ENCODE measurements around the gene SCUBE1. TPM values are rescaled to one million over a fixed set of nuclear protein-coding genes. Genes with fewer than 3 reads are reported as not detected.

Gene SCUBE1
- total RNA-seq, 1 donor from 2014 or later, result 0.14 TPM

DNA sequence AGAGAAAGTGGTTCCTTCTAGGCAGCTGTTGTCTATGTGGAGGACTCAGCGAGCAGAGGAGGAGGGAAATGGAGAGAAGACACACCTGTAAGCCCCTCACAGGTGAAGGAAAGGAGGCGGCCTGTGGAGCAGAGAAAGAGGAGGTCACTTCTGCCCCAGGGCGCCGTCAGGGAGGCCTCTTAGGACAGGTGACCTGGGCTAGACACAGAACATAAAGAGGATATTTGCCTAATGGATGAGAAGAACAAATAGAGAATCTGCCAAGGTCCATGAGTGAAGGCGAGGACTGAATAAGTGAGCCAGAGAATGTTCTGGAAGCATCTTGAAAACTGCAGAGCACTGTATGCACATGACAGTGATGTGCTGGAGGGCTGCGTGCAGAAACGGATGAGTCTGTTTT lies 2.2 kb upstream of the SCUBE1 start:
- no peak for DNase-seq
- Histone ChIP-seq H3K9me3 (replicated peaks) (no peaks in the 10 kb centered on the region), H3K36me3 (no peaks in the 10 kb centered on the region), H3K27me3 (ENCODE audit: low read depth) (peaks cover 98% of the 10 kb centered on the region), H3K4me1 (peaks cover 22% of the 10 kb centered on the region), H3K27ac (replicated peaks) (no peak overlapping the region), H3K4me3 (no peak overlapping the region)
- TF ChIP-seq CTCF (IDR thresholded peaks at IDR 0.05; ENCODE audit: borderline replicate concordance), result no peak
- intact Hi-C loops (cut with micrococcal nuclease), result no loop called here

- intact Hi-C loops (cut with micrococcal nuclease), result no loop called here
- Histone ChIP-seq H3K4me3 (no peak overlapping the region), H3K4me1 (peaks cover 22% of the 10 kb centered on the region), H3K9me3 (replicated peaks) (no peaks in the 10 kb centered on the region), H3K27ac (replicated peaks) (no peak overlapping the region), H3K27me3 (ENCODE audit: low read depth) (peaks cover 93% of the 10 kb centered on the region), H3K36me3 (no peaks in the 10 kb centered on the region)
- DNase-seq, result no peak
- no peak for TF ChIP-seq CTCF (IDR thresholded peaks at IDR 0.05; ENCODE audit: borderline replicate concordance)
These were observed 1.3 kb upstream of the SCUBE1 start for GRCh38 chr22:43344520-43344787.

DNA sequence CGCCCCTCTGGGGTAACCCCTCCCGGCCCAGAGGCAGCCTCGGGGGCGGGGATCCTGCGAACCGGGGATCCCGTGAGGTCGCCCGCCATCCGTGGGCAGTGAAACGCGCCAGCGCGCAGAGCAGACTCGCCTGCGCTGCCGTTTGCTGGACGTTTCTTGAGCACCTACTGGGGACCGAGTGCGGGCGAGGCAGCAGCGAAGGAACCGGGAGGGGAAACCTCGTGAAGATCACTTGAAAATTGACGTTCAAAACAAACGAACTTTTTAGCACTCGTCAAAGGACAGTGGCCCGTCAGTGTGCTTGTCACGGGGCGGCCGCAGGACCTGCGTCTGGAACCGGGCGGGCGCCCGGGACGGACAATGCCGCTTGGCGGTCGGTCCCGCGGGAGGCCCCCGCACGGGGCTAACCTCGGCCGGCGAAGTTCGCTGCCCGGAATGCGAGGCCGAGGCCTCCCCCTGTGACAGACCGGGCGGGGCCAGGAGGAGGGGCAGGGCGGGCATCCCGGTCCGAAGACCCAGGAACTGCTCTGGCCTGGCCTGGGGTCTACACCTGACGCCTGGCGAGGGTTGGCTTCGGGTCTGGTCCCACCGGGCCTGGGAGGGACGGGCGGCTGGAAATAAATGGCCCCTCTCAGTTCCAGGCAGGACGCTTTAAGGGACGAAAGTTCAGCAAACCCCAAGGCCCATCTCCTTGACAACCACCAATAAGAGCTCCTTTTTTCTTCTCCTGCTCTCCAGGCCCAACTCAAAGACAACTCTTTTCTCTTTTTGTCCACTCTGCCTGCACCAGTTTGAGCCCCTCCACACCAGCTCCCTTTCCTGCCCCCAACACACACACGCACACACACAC lies 723 bp upstream of the SCUBE1 start:
- H3K4me1 ChIP-seq, result peaks cover 22% of the 10 kb centered on the region
- intact Hi-C loops (cut with micrococcal nuclease), result no loop called here
- peaks cover 93% of the 10 kb centered on the region for H3K27me3 ChIP-seq (ENCODE audit: low read depth)
- no peak for TF ChIP-seq CTCF (IDR thresholded peaks at IDR 0.05; ENCODE audit: borderline replicate concordance)
- peak overlapping the region; percentile 45 for H3K4me3 ChIP-seq
- DNase-seq, result no peak
- H3K27ac ChIP-seq (replicated peaks), result no peak overlapping the region
- no peaks in the 10 kb centered on the region for H3K9me3 ChIP-seq (replicated peaks)
- no peaks in the 10 kb centered on the region for H3K36me3 ChIP-seq

- peaks cover 91% of the 10 kb centered on the region for H3K27me3 ChIP-seq (ENCODE audit: low read depth)
- H3K27ac ChIP-seq (replicated peaks), result no peak overlapping the region
These were observed 568 bp downstream of the SCUBE1 start for GRCh38 chr22:43342347-43343261.

DNA sequence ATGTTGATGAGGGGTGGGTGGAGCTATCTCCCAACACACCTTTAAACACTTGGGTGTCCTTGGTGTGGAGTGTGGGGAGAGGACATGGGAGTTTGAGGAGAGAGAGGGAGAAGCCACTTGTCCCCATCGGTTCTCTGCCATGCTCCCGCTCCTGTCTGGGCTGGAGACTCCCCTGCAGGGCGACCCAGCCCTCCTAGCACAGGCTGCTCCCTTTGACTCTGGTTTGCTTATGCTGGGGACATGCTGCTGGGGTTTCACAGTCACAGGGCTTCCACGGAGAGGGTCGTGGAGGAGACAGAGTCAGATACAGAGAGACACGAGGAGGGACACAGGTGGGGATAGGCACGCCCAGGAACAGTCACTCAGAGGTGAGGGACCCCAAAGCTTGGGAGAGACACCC lies 1.6 kb downstream of the SCUBE1 start:
- no peak for TF ChIP-seq CTCF (IDR thresholded peaks at IDR 0.05; ENCODE audit: borderline replicate concordance)
- no peak for DNase-seq
- peaks cover 89% of the 10 kb centered on the region for H3K27me3 ChIP-seq (ENCODE audit: low read depth)
- H3K36me3 ChIP-seq, result no peaks in the 10 kb centered on the region
- intact Hi-C loops (cut with micrococcal nuclease), result no loop called here
- no peaks in the 10 kb centered on the region for H3K9me3 ChIP-seq (replicated peaks)
- peaks cover 22% of the 10 kb centered on the region for H3K4me1 ChIP-seq
- no peak overlapping the region for H3K27ac ChIP-seq (replicated peaks)
- H3K4me3 ChIP-seq, result no peak overlapping the region

More at GRCh38 chr22:43342347-43343261, 568 bp downstream of the SCUBE1 start:
- H3K4me1 ChIP-seq, result peaks cover 22% of the 10 kb centered on the region
- H3K36me3 ChIP-seq, result no peaks in the 10 kb centered on the region
- H3K4me3 ChIP-seq, result peak overlapping the region; percentile 45
- no peak for TF ChIP-seq CTCF (IDR thresholded peaks at IDR 0.05; ENCODE audit: borderline replicate concordance)
- intact Hi-C loops (cut with micrococcal nuclease), result no loop called here
- no peaks in the 10 kb centered on the region for H3K9me3 ChIP-seq (replicated peaks)
- no peak for DNase-seq
